ENCODE data around the gene FAM219A.

DNA sequence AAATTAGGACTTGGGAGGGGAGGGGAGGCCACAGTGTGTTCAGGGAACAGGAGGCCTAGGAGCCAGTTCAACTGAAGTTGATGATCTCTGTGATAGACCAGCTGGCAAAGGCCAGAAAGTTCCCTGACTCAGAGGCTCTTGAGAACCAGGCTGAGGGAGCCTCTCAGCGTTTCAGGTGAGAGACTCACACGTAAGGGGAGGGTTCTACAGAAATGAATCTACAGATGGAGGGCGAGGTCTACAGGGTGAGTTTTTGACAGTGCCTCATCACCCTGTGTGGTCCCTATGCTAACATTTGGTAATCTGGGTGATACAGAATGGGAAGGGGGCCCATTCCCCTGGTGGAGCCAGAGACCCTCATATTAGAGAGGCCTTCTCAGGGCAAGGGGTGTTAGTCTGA, 32.4 kb upstream of the FAM219A start:
- TF ChIP-seq, protein P1, sequence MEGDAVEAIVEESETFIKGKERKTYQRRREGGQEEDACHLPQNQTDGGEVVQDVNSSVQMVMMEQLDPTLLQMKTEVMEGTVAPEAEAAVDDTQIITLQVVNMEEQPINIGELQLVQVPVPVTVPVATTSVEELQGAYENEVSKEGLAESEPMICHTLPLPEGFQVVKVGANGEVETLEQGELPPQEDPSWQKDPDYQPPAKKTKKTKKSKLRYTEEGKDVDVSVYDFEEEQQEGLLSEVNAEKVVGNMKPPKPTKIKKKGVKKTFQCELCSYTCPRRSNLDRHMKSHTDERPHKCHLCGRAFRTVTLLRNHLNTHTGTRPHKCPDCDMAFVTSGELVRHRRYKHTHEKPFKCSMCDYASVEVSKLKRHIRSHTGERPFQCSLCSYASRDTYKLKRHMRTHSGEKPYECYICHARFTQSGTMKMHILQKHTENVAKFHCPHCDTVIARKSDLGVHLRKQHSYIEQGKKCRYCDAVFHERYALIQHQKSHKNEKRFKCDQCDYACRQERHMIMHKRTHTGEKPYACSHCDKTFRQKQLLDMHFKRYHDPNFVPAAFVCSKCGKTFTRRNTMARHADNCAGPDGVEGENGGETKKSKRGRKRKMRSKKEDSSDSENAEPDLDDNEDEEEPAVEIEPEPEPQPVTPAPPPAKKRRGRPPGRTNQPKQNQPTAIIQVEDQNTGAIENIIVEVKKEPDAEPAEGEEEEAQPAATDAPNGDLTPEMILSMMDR (conservative IDR thresholded peaks at IDR 0.05 in 1 of 2, IDR thresholded peaks at IDR 0.05 in 1 of 2; ENCODE audit: low read depth in 1 of 2, low read length in 2 of 2), result no peak
- no peak for TF ChIP-seq EZH2 (IDR thresholded peaks at IDR 0.05; ENCODE audit: low read length, missing control alignments)

Data from fibroblast of lung (primary cell).